K562 (cell line): ENCODE data around the gene C2CD4B. TPM values are rescaled to one million over a fixed set of nuclear protein-coding genes. Genes with fewer than 3 reads are reported as not detected.

Experiments
- ATAC-seq: fragments of 200-7000 bp; cut with Tn5 transposase; 3 replicates; pipeline ENCODE4 v1.9.1; 2020; ENCODE audit warnings: moderate library complexity
- BruUV-seq: library from RNA; stranded (reverse); fragments of 400-500 nt; replicated peaks from 2 replicates; lab custom pipeline; 2021; lab: Mats Ljungman, UMichigan
- CTCF ChIA-PET: fragments of 300-600 bp; formaldehyde crosslinking; extraction: SDS; loops from one replicate; lab custom pipeline; 2021; ENCODE audit warnings: low intra/inter-chr PET ratio; lab: Yijun Ruan, JAX
- POLR2A ChIA-PET: fragments of 300-600, 350-650 bp; sonication (Branson Sonifier 250); formaldehyde crosslinking; extraction: SDS; loops from one replicate; lab custom pipeline; 2021; ENCODE audit warnings: antibody characterized with exemption, inconsistent platforms; lab: Yijun Ruan, JAX
- DNase-seq, 4 experiments: peaks; one replicate each; pipeline versions ENCODE4 v3.0.0 to v3.0.0-alpha.2; 2011 to 2018; ENCODE audit warnings: low spot score in 3 of 4, mixed read lengths in 3 of 4; ENCODE audit errors: extremely low read depth in 1 of 4
- FAIRE-seq: peaks from 2 replicates; lab custom pipeline; 2011; peaks lifted over from hg19 to GRCh38; lab: Jason Lieb, UNC
- H2AFZ ChIP-seq: 2 replicates; pipeline ENCODE4 v1.6.0; 2011; ENCODE audit warnings: low read depth, low read length, control low read depth, inconsistent platforms
- H3K27ac ChIP-seq: fragments of 200-600 bp; 3 replicates; pipeline ENCODE4 v1.8.0; 2011; ENCODE audit warnings: low read depth, mild to moderate bottlenecking, control low read depth, inconsistent platforms, low read length, moderate library complexity, mixed read lengths; ENCODE audit errors: extremely low read depth
- H3K27me3 ChIP-seq, 2 experiments: fragments of 300-600 bp in 1 of 2; 2 replicates in 1 of 2; 3 replicates in 1 of 2; pipeline versions ENCODE4 v1.6.0 to v1.8.0; 2011; ENCODE audit warnings: inconsistent platforms in 2 of 2, low read length in 2 of 2, mild to moderate bottlenecking in 1 of 2, mixed read lengths in 1 of 2, moderate library complexity in 1 of 2; ENCODE audit not compliant: control insufficient read depth in 2 of 2, insufficient read depth in 2 of 2
- H3K36me3 ChIP-seq: fragments of 300-600 bp; 3 replicates; pipeline ENCODE4 v1.8.0; 2011; ENCODE audit warnings: mild to moderate bottlenecking, low read length, inconsistent platforms; ENCODE audit not compliant: control insufficient read depth, insufficient read depth
- H3K4me1 ChIP-seq, 2 experiments: fragments of 200-600 bp in 1 of 2; replicated peaks in 1 of 2; 2 replicates in 1 of 2; 3 replicates in 1 of 2; pipeline versions ENCODE4 v1.5.1 to v1.8.0; 2011; ENCODE audit warnings: inconsistent platforms in 2 of 2, low read length in 2 of 2, mild to moderate bottlenecking in 1 of 2, mixed read lengths in 1 of 2, moderate library complexity in 1 of 2; ENCODE audit not compliant: control insufficient read depth in 2 of 2, insufficient read depth in 2 of 2
- H3K4me2 ChIP-seq: 2 replicates; pipeline ENCODE4 v1.6.1; 2011; ENCODE audit warnings: low read length, control low read depth, inconsistent platforms, mixed read lengths; ENCODE audit not compliant: insufficient read depth
- H3K4me3 ChIP-seq: fragments of 200-600 bp; sonication (generic), shearing (Covaris generic); 2 replicates; pipeline ENCODE4 v1.5.1; 2016; ENCODE audit warnings: control low read depth, inconsistent platforms
- H3K79me2 ChIP-seq: fragments of 200-600 bp; 3 replicates; pipeline ENCODE4 v1.8.0; 2011; ENCODE audit warnings: low read length, inconsistent platforms; ENCODE audit not compliant: control insufficient read depth, insufficient read depth
- H3K9ac ChIP-seq, 2 experiments: 2 replicates each; pipeline versions ENCODE4 v1.6.0 to v1.6.1; 2011; ENCODE audit warnings: low read depth in 2 of 2, low read length in 2 of 2, control low read depth in 1 of 2, inconsistent platforms in 1 of 2, mild to moderate bottlenecking in 1 of 2, mixed read lengths in 1 of 2; ENCODE audit not compliant: insufficient read depth in 1 of 2
- H3K9me1 ChIP-seq: one replicate; pipeline ENCODE4 v1.6.0; 2011; ENCODE audit warnings: inconsistent platforms, mild to moderate bottlenecking, low read length, moderate library complexity; ENCODE audit not compliant: control insufficient read depth, insufficient read depth
- H3K9me3 ChIP-seq: replicated peaks from 2 replicates; pipeline ENCODE4 v1.5.1; 2011; ENCODE audit warnings: low read depth, low read length, inconsistent platforms; ENCODE audit not compliant: control insufficient read depth, insufficient read depth
- H4K20me1 ChIP-seq: replicated peaks from 2 replicates; pipeline ENCODE4 v1.6.1; 2011; ENCODE audit warnings: low read length, inconsistent platforms, mixed read lengths; ENCODE audit not compliant: control insufficient read depth, insufficient read depth
- GTF2F1 ChIP-seq: IDR thresholded peaks from 2 replicates; pipeline ENCODE4 v1.6.1; 2011; ENCODE audit warnings: low read depth, low read length, improper control_type of control experiment
- NFE2 ChIP-seq: IDR thresholded peaks from 2 replicates; pipeline ENCODE4 v1.6.1; 2014; ENCODE audit warnings: antibody characterized with exemption, low read depth
- NR4A1 ChIP-seq, 2 experiments: fragments of 250-450 bp in 1 of 2; fragments of 450-650 bp in 1 of 2; sonication (Bioruptor Pico) in 1 of 2; IDR thresholded peaks; 2 replicates each; pipeline versions ENCODE4 v1.4.0 to v1.6.1; 2016 to 2020; ENCODE audit warnings: mild to moderate bottlenecking in 2 of 2, missing compliant biosample characterization in 1 of 2, missing genetic modification characterization in 1 of 2, moderate library complexity in 1 of 2
- PHTF2 ChIP-seq: fragments of 250-450 bp; sonication (Bioruptor Pico); IDR thresholded peaks from 2 replicates; pipeline ENCODE4 v1.5.0; 2021; ENCODE audit warnings: mild to moderate bottlenecking
- PTRF ChIP-seq: fragments of 450-650 bp; IDR thresholded peaks from 2 replicates; pipeline ENCODE4 v1.6.1; 2016; ENCODE audit warnings: mild to moderate bottlenecking, missing genetic modification characterization, missing compliant biosample characterization
- RBM22 ChIP-seq: fragments of 200-400 bp; formaldehyde crosslinking; IDR thresholded peaks from 2 replicates; pipeline ENCODE4 v1.6.1; 2018; ENCODE audit warnings: low read length, low read depth; ENCODE audit not compliant: poor library complexity, severe bottlenecking
- RFX1 ChIP-seq: fragments of 450-650 bp; IDR thresholded peaks from 2 replicates; pipeline ENCODE4 v1.6.1; 2016; ENCODE audit warnings: mild to moderate bottlenecking, moderate library complexity
- STAT5A ChIP-seq: IDR thresholded peaks from 2 replicates; pipeline ENCODE4 v1.6.1; 2012; ENCODE audit warnings: low read length, inconsistent platforms, borderline replicate concordance
- STAT5B ChIP-seq: fragments of 250-450 bp; sonication (Bioruptor Pico); IDR thresholded peaks from 2 replicates; pipeline ENCODE4 v1.8.0; 2021; ENCODE audit warnings: mild to moderate bottlenecking, inconsistent platforms
- SUPT5H ChIP-seq: fragments of 450-650 bp; IDR thresholded peaks from 2 replicates; pipeline ENCODE4 v1.6.1; 2016
- WGBS: fragments of 100-300 bp; shearing (Covaris generic); methylation state at CpG from one replicate; pipeline ENCODE4 v1.1.6; 2016; ENCODE audit warnings: low coverage, mixed read lengths; ENCODE audit not compliant: insufficient coverage; ENCODE audit errors: missing lambda C conversion rate; 5-methylcytosine and 5-hydroxymethylcytosine counted together
- in situ Hi-C: fragments of 300-500 bp; cut with MboI; formaldehyde crosslinking; loops from 4 replicates; pipeline ENCODE4 v1.15.0; 2018; ENCODE audit warnings: inconsistent platforms, mixed read lengths
- intact Hi-C: fragments of 100-400 bp; cut with micrococcal nuclease; formaldehyde crosslinking; loops from 2 replicates; pipeline ENCODE4 v1.14.2; 2022
- polyA plus RNA-seq, 8 experiments: library from polyadenylated mRNA; depleted of rRNA in 4 of 8; stranded (reverse) in 5 of 8; unstranded in 3 of 8; fragments of >200 nt; fragmentation: Nextera tagmentation in 2 of 8; fragmentation: Illumina TruSeq in 1 of 8; extraction: Ambion mirVana in 2 of 8; extraction: Trizol in 1 of 8; gene quantifications; 2 replicates each; pipeline versions ENCODE4 v1.2.1 to v1.2.3, GENCODE V29; 2011 to 2014; ENCODE audit warnings: inconsistent platforms in 1 of 8, missing spikeins in 1 of 8
- total RNA-seq, 7 experiments: library from RNA; depleted of rRNA in 6 of 7; stranded (reverse); fragments of >200 nt in 6 of 7; fragmentation: Illumina TruSeq in 2 of 7; extraction: Trizol in 2 of 7; gene quantifications; 2 replicates each; pipeline versions ENCODE4 v1.2.1 to v1.2.3, GENCODE V29; 2011 to 2021; ENCODE audit warnings: low replicate concordance in 1 of 7
- TF ChIP-seq, protein P1 (sequence below): fragments of 150-350 bp; IDR thresholded peaks from 2 replicates; pipeline ENCODE4 v1.6.1; 2014; ENCODE audit warnings: low read depth, mild to moderate bottlenecking, low read length, borderline replicate concordance

C2CD4B gene
- total and polyA plus RNA-seq, 9 of the 15 experiments (the other 6 are each of a cell fraction or from before 2014, with no cell fraction given), result 0.11 TPM; not detected in 8

DNA sequence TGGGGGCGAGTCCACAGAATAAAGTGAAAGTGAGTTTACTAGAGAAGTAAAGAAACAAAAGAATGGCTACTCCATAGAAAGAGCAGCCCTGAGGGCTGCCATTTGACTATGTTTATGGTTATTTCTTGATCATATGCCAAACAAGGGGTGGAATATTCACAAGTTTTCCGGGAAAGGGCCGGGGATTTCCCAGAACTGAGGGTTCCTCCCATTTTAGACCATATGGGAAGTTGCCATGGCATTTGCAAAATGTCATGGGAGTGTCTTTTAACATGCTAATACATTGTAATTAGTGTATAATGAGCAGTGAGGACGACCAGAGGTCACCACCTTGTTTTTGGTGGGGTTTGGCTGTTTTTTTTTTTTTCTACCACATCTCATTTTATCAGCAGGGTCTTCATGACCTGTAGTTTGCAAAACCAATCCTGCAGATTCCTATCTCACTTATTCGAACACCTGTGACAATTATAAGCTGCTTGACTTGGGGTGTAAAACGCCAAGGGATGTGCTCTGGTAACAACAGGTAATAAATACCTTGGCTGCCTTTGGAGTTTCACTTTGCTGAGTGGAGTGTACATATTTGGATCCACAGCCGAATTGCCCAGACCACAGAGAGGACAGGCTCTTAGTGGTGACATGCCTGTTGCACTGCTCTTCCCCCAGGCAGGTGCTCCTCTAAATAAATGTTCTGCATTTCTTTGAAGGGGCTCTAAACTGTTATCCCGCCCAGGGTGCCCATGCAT, 43.6 kb downstream of the C2CD4B start:
- ATAC-seq, result no peak
- BruUV-seq, result no TSS peak
- intact Hi-C loops (no loop called here), in situ Hi-C loops (no loop called here)
- ChIA-PET CTCF (no interaction called here), POLR2A (no interaction called here)
- Histone ChIP-seq H3K27ac (no peak overlapping the region), H3K36me3 (no peaks in the 10 kb centered on the region), H3K4me1 (peaks cover 0 to 6% of the 10 kb centered on the region in 2 experiments; a peak in 2 of 5 replicates), H3K9me3 (no peaks in the 10 kb centered on the region), H3K4me3 (no peak overlapping the region), H3K27me3 (peaks cover 7 to 13% of the 10 kb centered on the region in 2 experiments; a peak in 4 of 5 replicates), H3K79me2 (no peaks in the 10 kb centered on the region), H4K20me1 (no peaks in the 10 kb centered on the region), H2AFZ (no peak overlapping the region), H3K9me1 (no peaks in the 10 kb centered on the region), H3K9ac (no peak overlapping the region)
- no peak for FAIRE-seq
- WGBS, result 9% methylated on average over 7 of the region's 8 CpGs
- peak in 1 of 4 experiments; percentile 11 for DNase-seq
- peak; percentile 19; the same call in 1 of the 2 replicates for TF ChIP-seq STAT5A
- peak; percentile 51 for TF ChIP-seq RFX1
- no peak for TF ChIP-seq SUPT5H
- TF ChIP-seq, all 486 proteins: peak for 2
- H3K4me2 ChIP-seq, result no peak overlapping the region

DNA sequence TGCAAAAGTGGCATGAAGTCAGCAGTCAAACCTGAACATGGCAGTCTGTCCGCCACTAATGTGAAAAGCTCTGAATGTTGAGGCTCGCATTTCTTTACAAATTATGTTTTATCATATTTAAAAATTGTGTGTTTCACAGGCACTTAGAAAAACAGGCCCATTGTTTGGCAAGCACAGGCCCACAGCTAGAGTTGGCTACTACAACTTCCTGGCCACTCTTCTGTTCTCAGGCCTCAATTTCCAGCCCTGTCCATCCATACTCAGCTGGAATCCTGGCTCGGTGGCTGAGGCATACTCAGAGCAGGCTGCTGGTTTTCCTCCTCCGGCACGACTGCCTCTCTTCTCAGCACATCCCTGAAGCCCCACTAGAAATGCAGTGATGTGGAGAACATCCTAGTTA, 44.3 kb downstream of the C2CD4B start:
- FAIRE-seq (no peak), DNase-seq (no peak), ATAC-seq (no peak)
- Histone ChIP-seq H3K9me3 (no peaks in the 10 kb centered on the region), H3K4me2 (no peak overlapping the region), H3K27me3 (peaks cover 7 to 13% of the 10 kb centered on the region in 2 experiments; a peak in 4 of 5 replicates), H3K4me1 (peaks cover 0 to 6% of the 10 kb centered on the region in 2 experiments; a peak in 2 of 5 replicates), H3K4me3 (no peak overlapping the region), H2AFZ (no peak overlapping the region), H3K27ac (no peak overlapping the region), H4K20me1 (no peaks in the 10 kb centered on the region), H3K9ac (no peak overlapping the region), H3K79me2 (no peaks in the 10 kb centered on the region), H3K36me3 (no peaks in the 10 kb centered on the region), H3K9me1 (no peaks in the 10 kb centered on the region)
- intact Hi-C loops (no loop called here), in situ Hi-C loops (no loop called here)
- 43% methylated on average over 5 of the region's 5 CpGs for WGBS
- ChIA-PET CTCF (no interaction called here), POLR2A (no interaction called here)
- no TSS peak for BruUV-seq
- TF ChIP-seq, protein P1, sequence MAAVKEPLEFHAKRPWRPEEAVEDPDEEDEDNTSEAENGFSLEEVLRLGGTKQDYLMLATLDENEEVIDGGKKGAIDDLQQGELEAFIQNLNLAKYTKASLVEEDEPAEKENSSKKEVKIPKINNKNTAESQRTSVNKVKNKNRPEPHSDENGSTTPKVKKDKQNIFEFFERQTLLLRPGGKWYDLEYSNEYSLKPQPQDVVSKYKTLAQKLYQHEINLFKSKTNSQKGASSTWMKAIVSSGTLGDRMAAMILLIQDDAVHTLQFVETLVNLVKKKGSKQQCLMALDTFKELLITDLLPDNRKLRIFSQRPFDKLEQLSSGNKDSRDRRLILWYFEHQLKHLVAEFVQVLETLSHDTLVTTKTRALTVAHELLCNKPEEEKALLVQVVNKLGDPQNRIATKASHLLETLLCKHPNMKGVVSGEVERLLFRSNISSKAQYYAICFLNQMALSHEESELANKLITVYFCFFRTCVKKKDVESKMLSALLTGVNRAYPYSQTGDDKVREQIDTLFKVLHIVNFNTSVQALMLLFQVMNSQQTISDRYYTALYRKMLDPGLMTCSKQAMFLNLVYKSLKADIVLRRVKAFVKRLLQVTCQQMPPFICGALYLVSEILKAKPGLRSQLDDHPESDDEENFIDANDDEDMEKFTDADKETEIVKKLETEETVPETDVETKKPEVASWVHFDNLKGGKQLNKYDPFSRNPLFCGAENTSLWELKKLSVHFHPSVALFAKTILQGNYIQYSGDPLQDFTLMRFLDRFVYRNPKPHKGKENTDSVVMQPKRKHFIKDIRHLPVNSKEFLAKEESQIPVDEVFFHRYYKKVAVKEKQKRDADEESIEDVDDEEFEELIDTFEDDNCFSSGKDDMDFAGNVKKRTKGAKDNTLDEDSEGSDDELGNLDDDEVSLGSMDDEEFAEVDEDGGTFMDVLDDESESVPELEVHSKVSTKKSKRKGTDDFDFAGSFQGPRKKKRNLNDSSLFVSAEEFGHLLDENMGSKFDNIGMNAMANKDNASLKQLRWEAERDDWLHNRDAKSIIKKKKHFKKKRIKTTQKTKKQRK, result no peak
- TF ChIP-seq RBM22 (no peak), NR4A1 (CRISPR knock-in tag; IDR thresholded peaks at IDR 0.05) (no peak), NR4A1 (tag; IDR thresholded peaks at IDR 0.05) (no peak), PHTF2 (CRISPR knock-in tag) (no peak), GTF2F1 (no peak), NFE2 (no peak), STAT5B (no peak), PTRF (tag) (no peak)
